T47D (cell line): ENCODE results near the gene PPP1R18.
"Not testable (repeated sequence)": the region's sequence is repeated elsewhere in the genome, so short reads cannot be mapped to it uniquely, and the experiment has no call there.

Source experiments
- DNase-seq, 2 experiments: peaks; one replicate each; pipeline versions ENCODE4 v3.0.0 to v3.0.0-alpha.2; 2011 to 2012; ENCODE audit warnings: low read depth in 1 of 2, low spot score in 1 of 2
- JUND ChIP-seq: IDR thresholded peaks from 2 replicates; pipeline ENCODE4 v1.6.1; 2012; ENCODE audit warnings: low read depth
- in situ Hi-C: cut with HindIII; loops from 2 replicates; pipeline ENCODE4 v1.10.0; 2016; ENCODE audit warnings: low sequenced_read_pairs, low pct_unique_long_range_greater_than_20kb

PPP1R18 gene

GRCh38 chr6:30679765-30680535 is 6.5 kb downstream of the PPP1R18 start:
- in situ Hi-C loops, result no loop called here
- DNase-seq, result no peak
- TF ChIP-seq JUND, result no peak

GRCh38 chr6:30678964-30679726 is 7.3 kb downstream of the PPP1R18 start:
- no peak for TF ChIP-seq JUND
- in situ Hi-C loops, result no loop called here
- peak; percentile 71 to 83 for DNase-seq

DNA sequence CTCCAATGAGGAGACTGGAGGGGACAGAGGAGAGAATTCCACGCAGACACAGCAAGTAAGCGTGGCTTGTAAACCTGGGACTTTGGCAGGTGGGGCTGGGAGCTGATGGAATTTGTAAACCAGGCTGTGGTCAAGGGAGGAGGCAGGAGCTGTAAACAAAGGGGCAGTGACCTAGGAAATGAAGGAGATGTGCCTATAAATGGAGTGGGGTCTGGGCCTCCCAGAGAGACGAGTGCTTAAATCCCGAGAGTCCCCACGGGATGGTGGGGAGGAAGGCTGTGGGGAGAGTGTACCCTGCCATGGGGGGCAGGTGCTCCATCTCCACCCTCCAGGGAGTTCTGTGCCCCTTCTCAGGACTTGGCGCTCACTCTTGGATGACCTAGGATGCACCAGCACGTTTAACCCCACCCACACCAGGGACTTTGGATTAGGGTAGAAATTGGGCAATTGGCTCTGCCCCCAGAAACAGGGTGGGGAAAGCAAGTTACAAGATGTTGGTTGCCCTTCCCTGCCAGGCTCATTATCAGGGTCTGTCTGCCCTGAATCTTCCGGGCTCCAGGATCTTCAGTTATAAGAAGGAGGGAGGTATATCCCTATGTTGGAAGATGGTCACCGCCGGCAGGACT is 9.7 kb downstream of the PPP1R18 start:
- in situ Hi-C loops, result no loop called here

GRCh38 chr6:30672445-30673253 is 13.8 kb downstream of the PPP1R18 start, which contains the start of gene DHX16:
DHX16 (minus strand) TSS chr6:30673006; CDS start chr6:30672841, 165 bp downstream.
- peak; percentile 87 to 99 for DNase-seq
- TF ChIP-seq JUND, result no peak
- in situ Hi-C loops, result no loop called here

More for the DNA sequence above, 9.7 kb downstream of the PPP1R18 start:
- DNase-seq, result no peak
- TF ChIP-seq JUND, result no peak

- TF ChIP-seq JUND, result no peak
- no peak for DNase-seq
- in situ Hi-C loops, result no loop called here
Measured at GRCh38 chr6:30670760-30671527, 15.5 kb downstream of the PPP1R18 start.

GRCh38 chr6:30666300-30666699 is 20.1 kb downstream of the PPP1R18 start:
- DNase-seq, in situ Hi-C loops: not testable (repeated sequence)

DNA sequence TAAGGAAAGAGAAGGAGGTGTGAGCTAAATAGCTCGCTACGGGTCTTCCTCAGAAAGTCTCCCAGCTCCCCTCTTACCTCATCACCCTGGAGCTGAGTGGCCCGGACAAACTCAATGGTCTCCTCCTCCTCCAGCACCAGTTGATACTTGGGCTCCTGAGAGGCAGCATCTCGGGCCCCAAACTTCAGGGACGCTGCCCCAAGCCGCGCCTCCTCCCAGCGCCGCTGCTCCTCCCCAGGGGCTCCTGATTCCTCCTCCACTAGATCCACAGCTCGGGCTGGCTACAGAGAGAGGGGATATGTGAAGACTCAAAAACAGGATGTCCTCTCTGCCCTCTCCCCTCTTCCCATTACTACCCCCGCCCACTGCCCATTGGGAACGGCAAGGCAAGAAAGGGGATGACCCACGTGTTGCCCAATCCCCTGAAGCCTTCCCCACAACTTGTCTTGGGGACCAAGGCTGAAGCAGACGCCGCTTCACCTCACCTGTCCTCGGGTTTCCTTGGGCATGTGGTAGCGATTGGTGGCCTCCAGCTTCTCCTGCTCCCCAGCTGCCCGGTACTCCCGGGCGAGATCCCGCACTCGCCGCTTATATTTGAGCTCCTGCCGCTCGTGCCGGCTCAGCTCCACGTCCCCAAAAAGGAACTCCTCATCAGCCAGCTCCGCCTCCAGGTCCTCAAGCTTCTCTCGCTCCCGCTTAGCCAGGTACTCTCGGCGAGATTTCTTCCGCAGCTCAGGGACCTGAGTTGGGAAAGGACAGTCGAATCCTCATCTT is 21.3 kb downstream of the PPP1R18 start:
- DNase-seq, result no peak
- in situ Hi-C loops, result no loop called here
- no peak for TF ChIP-seq JUND

DNA sequence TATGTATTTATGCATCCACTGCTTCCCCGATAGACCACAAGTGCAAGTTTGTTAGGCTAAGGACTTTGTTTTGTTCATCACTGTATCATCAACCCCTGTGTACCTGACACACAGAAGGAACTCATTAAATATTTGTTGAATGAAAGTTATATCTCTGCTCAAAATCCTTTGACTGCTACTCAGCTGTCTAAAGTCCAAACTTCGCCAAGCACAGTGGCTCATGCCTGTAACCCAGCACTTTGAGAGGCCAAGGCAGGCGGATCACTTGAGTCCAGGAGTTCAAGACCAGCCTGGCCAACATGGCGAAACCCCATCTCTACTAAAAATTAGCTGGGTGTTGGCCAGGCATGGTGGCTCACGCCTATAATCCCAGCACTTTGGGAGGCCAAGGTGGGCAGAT is 28.5 kb downstream of the PPP1R18 start:
- DNase-seq, result not testable (repeated sequence)

GRCh38 chr6:30657454-30657853 is 29.0 kb downstream of the PPP1R18 start:
- TF ChIP-seq JUND, result no peak
- no peak for DNase-seq
- in situ Hi-C loops, result no loop called here

More for the DNA sequence above, 28.5 kb downstream of the PPP1R18 start:
- in situ Hi-C loops, result not testable (repeated sequence)

- no peak for TF ChIP-seq JUND
- in situ Hi-C loops, result no loop called here
- DNase-seq, result no peak
Measured at GRCh38 chr6:30656513-30656912, 29.9 kb downstream of the PPP1R18 start.

DNA sequence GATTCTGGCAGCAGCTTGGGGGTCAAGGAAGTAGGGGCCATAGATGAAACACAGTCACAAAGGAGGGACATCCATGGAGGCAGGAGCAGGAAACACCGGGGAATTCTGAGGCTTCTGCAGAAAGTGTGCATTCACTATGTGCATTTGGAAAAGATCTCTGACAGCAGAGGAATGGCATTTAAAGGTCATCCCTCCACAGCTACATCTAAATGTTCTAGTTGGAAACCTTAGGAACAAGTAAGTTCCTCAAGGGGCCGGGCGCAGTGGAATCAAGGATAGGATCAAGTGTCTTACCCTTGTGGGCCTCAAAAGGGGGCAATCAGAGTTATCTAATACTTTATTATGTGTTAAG is 30.7 kb downstream of the PPP1R18 start:
- no peak for DNase-seq
- in situ Hi-C loops, result no loop called here
- TF ChIP-seq JUND, result no peak
